Fibroblast of the aortic adventitia (primary cell): Measurements from ENCODE around the gene SF3A2. TPM values are rescaled to one million over a fixed set of nuclear protein-coding genes. Genes with fewer than 3 reads are reported as not detected.
A peak's percentile ranks its signal among the peaks of the same experiment; 100 is the strongest.

Experiments used
- DNase-seq: peaks from one replicate; pipeline ENCODE4 v3.0.0-alpha.2; 2010; ENCODE audit warnings: low read depth
- H3K4me3 ChIP-seq: 2 replicates; pipeline ENCODE4 v1.5.1; 2011; ENCODE audit warnings: low read depth, mild to moderate bottlenecking, control low read depth, low read length, moderate library complexity
- CTCF ChIP-seq: IDR thresholded peaks from 2 replicates; pipeline ENCODE4 v1.5.1; 2011; ENCODE audit warnings: mild to moderate bottlenecking, low read length, control low read depth, inconsistent platforms; ENCODE audit not compliant: insufficient read depth
- total RNA-seq: library from RNA; depleted of rRNA; stranded (reverse); fragments of >200 nt; gene quantifications from 2 replicates; pipeline ENCODE4 v1.2.3, GENCODE V29; 2012; ENCODE audit warnings: low replicate concordance

The SF3A2 gene
- total RNA-seq, 1 donor: 29.6 TPM

DNA sequence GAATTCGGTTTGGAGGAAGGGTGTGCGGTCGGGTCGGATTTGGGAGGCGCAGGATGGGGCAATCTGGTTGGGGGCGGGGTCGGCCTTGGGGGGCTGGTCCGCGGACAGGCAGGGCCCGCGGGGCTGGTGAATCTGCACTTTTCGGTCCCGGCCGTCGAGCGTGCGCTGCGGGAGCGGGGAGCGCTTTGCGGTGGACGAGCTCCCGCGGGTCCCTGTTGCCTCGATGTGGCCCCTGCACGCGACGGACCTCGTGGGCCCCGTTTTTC, 33.5 kb downstream of the SF3A2 start:
- no peak for TF ChIP-seq CTCF
- no peak for DNase-seq
- H3K4me3 ChIP-seq: peak overlapping the region; percentile 95

DNA sequence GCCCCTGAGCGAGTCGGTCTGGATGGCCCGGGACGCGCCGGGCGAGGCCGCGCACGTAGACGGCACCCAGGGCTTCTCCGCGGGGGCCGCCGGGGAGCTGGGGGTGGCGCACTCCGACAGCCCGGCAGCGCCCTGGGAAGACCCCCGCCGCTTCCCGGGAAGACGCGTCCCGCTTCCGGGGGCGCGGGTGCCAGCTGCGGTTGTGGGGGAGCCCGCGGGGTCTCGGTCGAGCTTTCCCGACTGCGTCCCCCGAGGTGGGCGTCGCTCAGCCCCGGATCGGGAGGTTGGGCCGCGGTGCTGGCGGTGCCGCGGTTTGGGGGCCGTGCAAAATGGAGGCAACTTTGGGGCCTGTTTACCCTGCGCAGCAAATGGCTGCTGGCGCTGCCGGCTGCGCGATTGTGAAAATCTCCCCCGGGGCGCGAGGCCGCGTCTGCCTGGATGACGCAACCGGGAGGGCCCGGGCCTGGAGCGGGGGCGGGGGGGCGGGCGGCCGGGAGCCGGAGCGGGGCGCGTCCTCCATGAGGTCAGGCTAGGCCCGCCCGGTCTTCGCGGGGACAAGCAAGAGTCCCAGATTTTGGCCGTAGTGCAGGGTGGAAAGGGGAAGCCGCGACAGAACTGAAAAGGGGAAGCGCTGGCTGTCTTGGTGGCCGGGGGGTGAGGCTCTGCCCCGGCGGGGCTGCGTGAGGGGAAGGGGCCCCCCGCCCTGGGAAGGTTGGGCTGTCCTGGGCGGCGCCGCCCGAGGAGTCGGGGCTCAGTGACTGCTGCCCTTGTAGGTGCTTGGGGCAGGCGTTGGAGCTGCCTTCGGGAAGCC, 34.0 kb downstream of the SF3A2 start:
- TF ChIP-seq CTCF: no peak
- DNase-seq: peak; percentile 84
- peak overlapping the region; percentile 95 for H3K4me3 ChIP-seq

DNA sequence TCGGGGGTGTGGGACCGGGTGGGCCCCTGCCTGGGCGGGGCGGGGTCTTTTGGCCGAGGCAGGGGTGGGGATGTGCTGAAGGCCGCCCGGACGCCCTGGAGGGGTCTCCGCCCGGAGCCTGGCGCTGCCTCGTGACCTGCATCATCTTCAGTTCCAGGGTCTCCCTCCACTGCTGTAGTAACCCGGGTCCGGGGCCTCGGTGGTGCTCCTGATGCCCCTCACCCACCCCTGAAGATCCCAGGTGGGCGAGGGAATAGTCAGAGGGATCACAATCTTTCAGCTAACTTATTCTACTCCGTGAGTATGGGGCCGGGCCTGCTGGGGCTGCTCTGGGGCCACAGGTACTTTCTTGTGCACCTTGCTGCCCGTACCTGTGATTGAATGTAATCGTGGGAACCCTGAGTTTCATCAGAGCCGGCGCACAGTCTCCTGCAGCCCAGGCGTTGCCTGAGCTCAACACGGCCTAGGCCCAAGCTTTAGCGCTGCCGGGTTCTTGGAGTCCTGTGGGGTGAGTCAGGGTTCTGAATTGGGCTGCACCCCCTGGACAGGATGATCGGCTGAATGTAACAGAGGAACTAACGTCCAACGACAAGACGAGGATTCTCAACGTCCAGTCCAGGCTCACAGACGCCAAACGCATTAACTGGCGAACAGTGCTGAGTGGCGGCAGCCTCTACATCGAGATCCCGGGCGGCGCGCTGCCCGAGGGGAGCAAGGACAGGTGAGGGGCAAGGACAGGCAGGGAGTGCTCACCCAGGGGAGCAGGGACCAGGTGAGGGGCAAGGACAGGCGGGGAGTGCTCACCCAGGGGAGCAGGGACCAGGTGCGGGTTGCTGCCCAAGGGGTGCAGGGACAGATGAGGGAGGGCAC, 34.8 kb downstream of the SF3A2 start:
- no peak for TF ChIP-seq CTCF
- peak overlapping the region; percentile 95 for H3K4me3 ChIP-seq
- peak; percentile 71 for DNase-seq

DNA sequence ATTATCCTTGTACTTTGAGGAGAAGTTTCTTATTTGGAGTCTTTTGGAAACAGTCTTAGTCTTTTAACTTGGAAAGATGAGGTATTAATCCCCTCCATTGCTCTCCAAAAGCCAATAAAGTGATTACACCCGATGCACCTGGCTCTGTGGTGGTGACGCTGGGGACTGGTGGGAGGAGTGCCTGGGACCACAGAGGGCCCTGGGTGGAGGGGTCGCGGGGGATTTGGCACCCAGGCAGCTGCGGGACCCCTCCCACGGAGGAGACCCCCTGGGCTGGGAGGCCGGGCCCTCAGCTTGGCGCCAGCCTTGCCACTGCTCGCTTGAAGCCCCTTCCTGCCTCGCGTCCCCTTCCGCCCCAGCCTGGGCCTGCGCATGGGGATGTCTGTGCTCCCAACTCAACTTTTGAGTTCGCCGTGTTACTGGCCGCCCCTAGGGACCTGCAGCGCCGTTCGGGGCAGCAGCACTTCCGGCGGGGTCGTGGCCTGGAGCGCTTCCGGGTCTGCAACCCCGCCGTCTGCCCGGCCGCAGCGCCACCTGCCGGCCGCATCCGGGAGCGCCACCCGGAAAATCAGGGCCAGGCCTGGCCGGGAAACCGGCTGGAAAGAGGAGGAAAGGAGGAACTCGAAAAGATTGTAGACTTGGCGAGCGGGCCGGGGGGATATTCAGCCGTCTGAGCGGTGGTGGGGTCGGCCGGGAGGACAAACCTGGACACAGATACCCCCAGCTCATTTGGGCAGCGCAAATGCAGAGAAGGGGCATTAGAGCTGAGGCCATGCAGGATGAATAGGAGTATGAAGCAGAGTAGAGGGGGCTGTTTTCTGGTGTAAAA, 36.9 kb downstream of the SF3A2 start:
- DNase-seq: peak; percentile 55
- peak overlapping the region; percentile 53 for H3K4me3 ChIP-seq

DNA sequence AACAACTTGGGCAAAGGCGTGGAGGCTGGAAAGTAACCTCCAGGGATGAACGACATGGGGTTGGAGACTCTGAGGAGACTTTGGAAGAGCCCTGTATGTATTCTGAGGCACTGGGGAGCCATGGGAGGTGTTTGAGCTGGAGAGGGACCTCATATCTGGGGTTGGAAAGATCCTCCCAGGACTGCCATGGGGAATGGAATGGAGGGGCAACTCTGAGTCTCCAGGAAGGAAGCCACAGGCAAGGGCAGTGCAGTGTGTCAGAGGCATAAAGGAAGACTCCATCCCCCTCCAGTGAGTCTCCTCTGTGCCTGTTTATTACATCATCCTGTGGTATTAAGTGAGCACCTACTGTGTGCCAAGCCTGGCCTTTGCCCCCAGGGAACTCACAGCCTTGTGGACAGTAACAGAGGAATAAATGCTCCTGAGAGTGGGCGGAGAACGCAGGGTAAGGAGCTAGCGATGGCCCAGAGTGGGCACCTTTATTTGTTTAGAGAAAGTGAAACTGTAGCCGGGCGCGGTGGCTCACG, 37.6 kb downstream of the SF3A2 start:
- no peak for TF ChIP-seq CTCF
- peak overlapping the region; percentile 35 for H3K4me3 ChIP-seq
- no peak for DNase-seq

More for the DNA sequence above, 36.9 kb downstream of the SF3A2 start:
- TF ChIP-seq CTCF: peak; percentile 78

GRCh38 chr19:2274931-2275535, 38.4 kb downstream of the SF3A2 start:
- peak; percentile 65 for TF ChIP-seq CTCF
- DNase-seq: peak; percentile 64
- H3K4me3 ChIP-seq: no peak overlapping the region
